ENCODE data around the gene FAM168A.

- TF ChIP-seq, protein P1, sequence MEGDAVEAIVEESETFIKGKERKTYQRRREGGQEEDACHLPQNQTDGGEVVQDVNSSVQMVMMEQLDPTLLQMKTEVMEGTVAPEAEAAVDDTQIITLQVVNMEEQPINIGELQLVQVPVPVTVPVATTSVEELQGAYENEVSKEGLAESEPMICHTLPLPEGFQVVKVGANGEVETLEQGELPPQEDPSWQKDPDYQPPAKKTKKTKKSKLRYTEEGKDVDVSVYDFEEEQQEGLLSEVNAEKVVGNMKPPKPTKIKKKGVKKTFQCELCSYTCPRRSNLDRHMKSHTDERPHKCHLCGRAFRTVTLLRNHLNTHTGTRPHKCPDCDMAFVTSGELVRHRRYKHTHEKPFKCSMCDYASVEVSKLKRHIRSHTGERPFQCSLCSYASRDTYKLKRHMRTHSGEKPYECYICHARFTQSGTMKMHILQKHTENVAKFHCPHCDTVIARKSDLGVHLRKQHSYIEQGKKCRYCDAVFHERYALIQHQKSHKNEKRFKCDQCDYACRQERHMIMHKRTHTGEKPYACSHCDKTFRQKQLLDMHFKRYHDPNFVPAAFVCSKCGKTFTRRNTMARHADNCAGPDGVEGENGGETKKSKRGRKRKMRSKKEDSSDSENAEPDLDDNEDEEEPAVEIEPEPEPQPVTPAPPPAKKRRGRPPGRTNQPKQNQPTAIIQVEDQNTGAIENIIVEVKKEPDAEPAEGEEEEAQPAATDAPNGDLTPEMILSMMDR (IDR thresholded peaks at IDR 0.05): no peak
- no peak for TF ChIP-seq EP300 (IDR thresholded peaks at IDR 0.05; ENCODE audit: low read depth)
Measured at GRCh38 chr11:73439002-73439843, 158.7 kb downstream of the FAM168A start.
